ENCODE data around the gene MOSMO.

MOSMO gene

GRCh38 chr16:22130528-22130927 is 122.6 kb downstream of the MOSMO start:
- DNase-seq: no peak

GRCh38 chr16:22132801-22133200 is 124.9 kb downstream of the MOSMO start:
- no peaks in the 10 kb centered on the region for H3K79me2 ChIP-seq (ENCODE audit: insufficient read depth, low read length)
- H3K9ac ChIP-seq (ENCODE audit: low read depth, low read length): no peak overlapping the region
- no peaks in the 10 kb centered on the region for H3K4me1 ChIP-seq (ENCODE audit: insufficient read depth, low read length)
- H3K36me3 ChIP-seq (ENCODE audit: insufficient read depth, low read length): no peaks in the 10 kb centered on the region
- no peaks in the 10 kb centered on the region for H3K27me3 ChIP-seq (ENCODE audit: insufficient read depth, low read length, poor library complexity)
- H4K20me1 ChIP-seq (ENCODE audit: insufficient read depth, low read length): no peaks in the 10 kb centered on the region
- no peak overlapping the region for H3K27ac ChIP-seq (ENCODE audit: low read length)
- DNase-seq (no peak), ATAC-seq (ENCODE audit: insufficient read depth, low read depth) (no peak)
- no peak overlapping the region for H3K4me2 ChIP-seq (ENCODE audit: insufficient read depth, low read length)
- no peaks in the 10 kb centered on the region for H3K9me3 ChIP-seq (ENCODE audit: insufficient read depth, low read length, severe bottlenecking)
- TF ChIP-seq CTCF (IDR thresholded peaks at IDR 0.05; ENCODE audit: borderline replicate concordance, extremely low read depth, low read length, poor library complexity, severe bottlenecking): no peak
- H3K4me3 ChIP-seq (ENCODE audit: low read depth in 1 of 2, low read length in 2 of 2): no peak overlapping the region
- no peak overlapping the region for H2AFZ ChIP-seq (ENCODE audit: low read depth, low read length)

More at GRCh38 chr16:22130528-22130927, 122.6 kb downstream of the MOSMO start:
- H3K4me1 ChIP-seq (ENCODE audit: insufficient read depth, low read length): no peaks in the 10 kb centered on the region
- TF ChIP-seq CTCF (IDR thresholded peaks at IDR 0.05; ENCODE audit: borderline replicate concordance, extremely low read depth, low read length, poor library complexity, severe bottlenecking): no peak
- no peaks in the 10 kb centered on the region for H3K9me3 ChIP-seq (ENCODE audit: insufficient read depth, low read length, severe bottlenecking)
- no peaks in the 10 kb centered on the region for H3K36me3 ChIP-seq (ENCODE audit: insufficient read depth, low read length)
- no peak overlapping the region for H3K27ac ChIP-seq (ENCODE audit: low read length)
- no peak overlapping the region for H3K9ac ChIP-seq (ENCODE audit: low read depth, low read length)
- H3K4me2 ChIP-seq (ENCODE audit: insufficient read depth, low read length): no peak overlapping the region
- no peaks in the 10 kb centered on the region for H4K20me1 ChIP-seq (ENCODE audit: insufficient read depth, low read length)
- H3K79me2 ChIP-seq (ENCODE audit: insufficient read depth, low read length): no peaks in the 10 kb centered on the region
- H2AFZ ChIP-seq (ENCODE audit: low read depth, low read length): no peak overlapping the region
- no peak for ATAC-seq (ENCODE audit: insufficient read depth, low read depth)
- no peaks in the 10 kb centered on the region for H3K27me3 ChIP-seq (ENCODE audit: insufficient read depth, low read length, poor library complexity)
- no peak overlapping the region for H3K4me3 ChIP-seq (ENCODE audit: low read depth in 1 of 2, low read length in 2 of 2)

Measured in DND-41 (cell line).